A673 (cell line): Measurements from ENCODE around the gene MGAT5B. TPM values are rescaled to one million over a fixed set of nuclear protein-coding genes. Genes with fewer than 3 reads are reported as not detected.

ENCODE experiments used
- BruUV-seq: library from RNA; stranded (reverse); fragments of 400-500 nt; replicated peaks from 2 replicates; lab custom pipeline; 2021; lab: Mats Ljungman, UMichigan
- CTCF ChIA-PET: fragments of 300-600 bp; sonication (Branson Sonifier 250); formaldehyde crosslinking; loops from one replicate; lab custom pipeline; 2022; ENCODE audit warnings: antibody characterized with exemption; lab: Charles Lee
- POLR2A ChIA-PET: fragments of 300-600 bp; sonication (Branson Sonifier 250); formaldehyde crosslinking; loops from one replicate; lab custom pipeline; 2022; ENCODE audit warnings: antibody characterized with exemption; ENCODE audit not compliant: low non-redundant PET; lab: Charles Lee
- DNase-seq: peaks from one replicate; pipeline ENCODE4 v3.0.0-alpha.2; 2015; ENCODE audit warnings: low spot score
- H3K27ac ChIP-seq: fragments of 200-600 bp; sonication (generic); 2 replicates; pipeline ENCODE4 v1.5.1; 2016; ENCODE audit warnings: mixed run types, low read depth, mild to moderate bottlenecking, mixed read lengths, antibody characterized with exemption, low read length; ENCODE audit not compliant: poor library complexity, severe bottlenecking
- H3K27me3 ChIP-seq: fragments of 200-600 bp; sonication (generic); replicated peaks from 2 replicates; pipeline ENCODE4 v1.6.1; 2017; ENCODE audit warnings: mixed run types, low read depth, mild to moderate bottlenecking, mixed read lengths, antibody characterized with exemption, low read length; ENCODE audit not compliant: insufficient read depth, poor library complexity
- H3K36me3 ChIP-seq: fragments of 200-600 bp; sonication (generic); 2 replicates; pipeline ENCODE4 v1.6.1; 2016; ENCODE audit warnings: mixed run types, mild to moderate bottlenecking, mixed read lengths, antibody characterized with exemption, low read length; ENCODE audit not compliant: insufficient read depth, poor library complexity, severe bottlenecking
- H3K4me1 ChIP-seq: fragments of 200-600 bp; sonication (generic); 2 replicates; pipeline ENCODE4 v1.6.1; 2017; ENCODE audit warnings: mixed run types, mild to moderate bottlenecking, mixed read lengths, antibody characterized with exemption, low read length; ENCODE audit not compliant: insufficient read depth, poor library complexity, severe bottlenecking
- H3K4me3 ChIP-seq: fragments of 200-600 bp; sonication (generic); 2 replicates; pipeline ENCODE4 v1.5.1; 2016; ENCODE audit warnings: low read depth, mixed run types, mild to moderate bottlenecking, mixed read lengths, low read length; ENCODE audit not compliant: poor library complexity, severe bottlenecking
- H3K9me3 ChIP-seq: fragments of 200-600 bp; sonication (generic); 2 replicates; pipeline ENCODE4 v1.6.1; 2016; ENCODE audit warnings: mixed run types, low read depth, mild to moderate bottlenecking, mixed read lengths, antibody characterized with exemption, low read length; ENCODE audit not compliant: poor library complexity, severe bottlenecking
- CTCF ChIP-seq: fragments of 300-800, 200-600 bp; sonication (generic); conservative IDR thresholded peaks from 2 replicates; pipeline ENCODE4 v1.5.1; 2017; ENCODE audit warnings: low read depth, mild to moderate bottlenecking, antibody characterized with exemption, low read length, moderate library complexity, mixed read lengths
- EZH2 ChIP-seq: fragments of 200-600 bp; sonication (generic); IDR thresholded peaks from 2 replicates; pipeline ENCODE4 v1.6.1; 2017; ENCODE audit warnings: borderline replicate concordance, low read depth, mild to moderate bottlenecking, mixed read lengths, antibody characterized with exemption, low read length; ENCODE audit not compliant: poor library complexity, severe bottlenecking
- intact Hi-C: fragments of 100-400 bp; cut with micrococcal nuclease; formaldehyde crosslinking; loops from one replicate; pipeline ENCODE4 v1.10.0; 2022; ENCODE audit not compliant: unreplicated experiment
- total RNA-seq: library from RNA; stranded (reverse); gene quantifications from 2 replicates; pipeline ENCODE4 v1.2.3, GENCODE V29; 2021

MGAT5B gene
- total RNA-seq, 1 experiment from 2014 or later: 1.1 TPM

DNA sequence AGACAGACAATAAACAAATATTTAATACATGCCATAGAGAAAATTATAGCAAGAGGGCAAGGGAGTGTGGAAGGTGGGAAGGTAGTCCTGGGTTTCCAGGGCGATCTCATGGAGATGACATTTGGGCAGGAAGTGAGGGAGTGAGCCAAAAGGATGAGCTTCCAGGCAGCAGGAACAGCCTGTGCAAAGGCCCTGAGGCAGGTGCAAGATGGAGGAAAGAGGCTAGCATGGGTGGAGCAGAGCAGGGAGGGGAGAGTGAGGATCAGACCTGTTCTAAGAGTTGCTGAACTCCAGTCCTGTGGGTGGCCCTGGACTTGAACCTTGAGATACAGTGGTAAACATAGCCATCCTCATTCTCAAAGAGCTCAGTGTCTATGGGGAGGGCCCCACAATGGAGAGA lies 94.7 kb downstream of the MGAT5B start:
- intact Hi-C loops: no loop called here
- Histone ChIP-seq H3K27me3 (no peaks in the 10 kb centered on the region), H3K4me3 (no peak overlapping the region), H3K4me1 (no peaks in the 10 kb centered on the region), H3K27ac (no peak overlapping the region), H3K36me3 (no peaks in the 10 kb centered on the region), H3K9me3 (no peaks in the 10 kb centered on the region)
- DNase-seq: no peak
- TF ChIP-seq CTCF (no peak), EZH2 (no peak)
- BruUV-seq: no TSS peak
- CTCF ChIA-PET: no interaction called here
- POLR2A ChIA-PET: no interaction called here

DNA sequence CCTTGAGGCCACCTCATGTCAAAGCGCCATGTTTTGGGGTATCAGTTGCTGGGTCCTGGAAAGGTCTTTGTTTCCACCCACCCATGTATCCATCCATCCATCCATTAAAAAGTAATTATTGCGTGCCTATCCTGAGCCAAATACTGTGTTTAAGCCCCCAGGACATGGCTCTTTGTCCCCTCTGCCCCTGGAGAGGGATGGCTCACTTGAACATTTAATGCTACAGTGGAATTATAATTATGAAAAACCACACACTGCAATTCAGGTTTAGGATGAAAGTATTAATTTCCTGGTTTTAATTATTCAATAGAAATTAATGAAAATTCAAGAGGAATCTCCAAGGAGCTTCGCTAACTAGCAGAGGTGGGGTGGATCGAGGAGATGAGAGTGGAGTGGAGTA lies 97.8 kb downstream of the MGAT5B start:
- POLR2A ChIA-PET: no interaction called here

GRCh38 chr17:76966486-76967181 lies 98.4 kb downstream of the MGAT5B start:
- DNase-seq: no peak
- Histone ChIP-seq H3K27ac (no peak overlapping the region), H3K36me3 (no peaks in the 10 kb centered on the region), H3K4me1 (peaks cover 10% of the 10 kb centered on the region), H3K27me3 (no peaks in the 10 kb centered on the region), H3K4me3 (no peak overlapping the region), H3K9me3 (no peaks in the 10 kb centered on the region)
- POLR2A ChIA-PET: no interaction called here
- intact Hi-C loops: no loop called here
- TF ChIP-seq CTCF (no peak), EZH2 (no peak)
- BruUV-seq: no TSS peak
- CTCF ChIA-PET: no interaction called here

More for the DNA sequence above, 97.8 kb downstream of the MGAT5B start:
- BruUV-seq: no TSS peak
- intact Hi-C loops: no loop called here
- no peak for TF ChIP-seq CTCF
- TF ChIP-seq EZH2: no peak
- Histone ChIP-seq H3K27ac (no peak overlapping the region), H3K36me3 (no peaks in the 10 kb centered on the region), H3K4me1 (peaks cover 10% of the 10 kb centered on the region), H3K4me3 (no peak overlapping the region), H3K27me3 (no peaks in the 10 kb centered on the region), H3K9me3 (no peaks in the 10 kb centered on the region)
- CTCF ChIA-PET: no interaction called here
- no peak for DNase-seq
